ENCODE data around the gene DICER1. TPM values are rescaled to one million over a fixed set of nuclear protein-coding genes. Genes with fewer than 3 reads are reported as not detected.

Gene DICER1
- polyA plus RNA-seq, 1 donor (not counting 4 experiments of a cell fraction or from before 2014, with no cell fraction given), result 31.6 TPM

GRCh38 chr14:95062220-95062619, 95.1 kb downstream of the DICER1 start:
- H3K4me1 ChIP-seq (ENCODE audit: control insufficient read depth, extremely low read depth, insufficient read depth, low read length), result no peaks in the 10 kb centered on the region
- no peak for TF ChIP-seq EZH2 (IDR thresholded peaks at IDR 0.05; ENCODE audit: low read length)
- no peak for TF ChIP-seq CTCF (optimal IDR thresholded peaks at IDR 0.05 in 1 of 3, IDR thresholded peaks at IDR 0.05 in 1 of 3, conservative IDR thresholded peaks at IDR 0.05 in 1 of 3; ENCODE audit: extremely low read depth in 1 of 3, insufficient read depth in 2 of 3, low read length in 3 of 3)
- no peak overlapping the region for H3K4me3 ChIP-seq (ENCODE audit: control insufficient read depth in 2 of 3, extremely low read depth in 1 of 3, insufficient read depth in 2 of 3, low read depth in 1 of 3, low read length in 3 of 3)
- DNase-seq (ENCODE audit: low read depth, low spot score) (no peak), FAIRE-seq (no peak)
- H3K9ac ChIP-seq (ENCODE audit: control insufficient read depth, extremely low read depth, insufficient read depth, low read length), result no peak overlapping the region
- no peaks in the 10 kb centered on the region for H3K36me3 ChIP-seq (ENCODE audit: control insufficient read depth in 2 of 2, extremely low read depth in 1 of 2, insufficient read depth in 2 of 2, low read length in 2 of 2)
- no peak overlapping the region for H3K27ac ChIP-seq (ENCODE audit: control insufficient read depth, insufficient read depth, low read length)
- H2AFZ ChIP-seq (ENCODE audit: control insufficient read depth, low read length), result no peak overlapping the region
- no peaks in the 10 kb centered on the region for H4K20me1 ChIP-seq (ENCODE audit: control insufficient read depth, extremely low read depth, insufficient read depth, low read length)
- peaks cover 8% of the 10 kb centered on the region for H3K27me3 ChIP-seq (ENCODE audit: control insufficient read depth, extremely low read depth, insufficient read depth, low read length)
- H3K4me2 ChIP-seq (ENCODE audit: control insufficient read depth, extremely low read depth, insufficient read depth, low read depth, low read length), result no peak overlapping the region
- no peaks in the 10 kb centered on the region for H3K9me1 ChIP-seq (ENCODE audit: control insufficient read depth, extremely low read depth, insufficient read depth, low read length)
- H3K79me2 ChIP-seq (ENCODE audit: control insufficient read depth, insufficient read depth, low read length), result no peaks in the 10 kb centered on the region
- dilution Hi-C loops (cut with MboI; ENCODE audit: extremely low pct_ligation_motif_present, low sequenced_read_pairs), result no loop called here
- no peaks in the 10 kb centered on the region for H3K9me3 ChIP-seq (ENCODE audit: control insufficient read depth, low read depth, low read length)

DNA sequence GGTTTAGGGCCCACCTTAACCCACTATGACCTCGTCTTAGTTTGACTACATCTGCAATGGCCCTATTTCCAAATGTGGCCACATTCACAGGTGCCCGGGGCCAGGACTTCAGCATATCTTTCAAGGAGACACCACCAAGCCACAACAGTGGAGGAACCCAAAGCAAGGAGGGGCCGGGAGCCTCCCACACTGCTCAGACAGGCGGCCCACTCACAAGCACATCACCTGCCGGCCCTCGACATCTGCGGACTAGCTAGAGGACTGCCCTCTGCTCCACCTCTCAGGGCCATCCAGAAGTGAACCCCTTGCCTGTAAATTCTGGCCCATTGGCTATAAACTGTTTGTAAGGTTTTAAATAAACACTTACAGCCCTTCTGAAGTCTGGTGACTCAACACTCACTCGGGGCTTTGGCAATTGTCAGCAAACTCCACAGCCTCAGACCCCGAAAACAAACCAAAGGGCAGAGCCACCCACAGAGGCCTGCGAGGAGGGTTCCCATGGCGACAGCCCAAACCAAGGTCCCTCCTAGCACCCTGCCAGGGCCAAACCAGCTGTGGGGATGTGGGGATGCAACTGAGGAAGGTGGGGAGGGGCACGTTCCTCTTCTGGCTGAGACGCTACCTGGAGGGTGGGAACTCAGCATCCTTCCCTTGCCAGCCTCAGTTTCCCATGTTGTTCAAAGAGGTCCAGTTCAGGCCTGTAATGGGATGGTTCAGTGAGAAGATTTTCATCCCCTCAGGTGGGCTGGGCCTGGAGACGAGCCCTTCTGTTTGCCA, 95.8 kb downstream of the DICER1 start:
- H3K9me1 ChIP-seq (ENCODE audit: control insufficient read depth, extremely low read depth, insufficient read depth, low read length), result no peaks in the 10 kb centered on the region
- no peak overlapping the region for H3K4me2 ChIP-seq (ENCODE audit: control insufficient read depth, extremely low read depth, insufficient read depth, low read depth, low read length)
- peaks cover 8% of the 10 kb centered on the region for H3K27me3 ChIP-seq (ENCODE audit: control insufficient read depth, extremely low read depth, insufficient read depth, low read length)
- no peak overlapping the region for H2AFZ ChIP-seq (ENCODE audit: control insufficient read depth, low read length)
- FAIRE-seq (no peak), DNase-seq (ENCODE audit: low read depth, low spot score) (no peak)
- H3K36me3 ChIP-seq (ENCODE audit: control insufficient read depth in 2 of 2, extremely low read depth in 1 of 2, insufficient read depth in 2 of 2, low read length in 2 of 2), result no peaks in the 10 kb centered on the region
- no peaks in the 10 kb centered on the region for H3K4me1 ChIP-seq (ENCODE audit: control insufficient read depth, extremely low read depth, insufficient read depth, low read length)
- no peak for TF ChIP-seq CTCF (optimal IDR thresholded peaks at IDR 0.05 in 1 of 3, IDR thresholded peaks at IDR 0.05 in 1 of 3, conservative IDR thresholded peaks at IDR 0.05 in 1 of 3; ENCODE audit: extremely low read depth in 1 of 3, insufficient read depth in 2 of 3, low read length in 3 of 3)
- TF ChIP-seq EZH2 (IDR thresholded peaks at IDR 0.05; ENCODE audit: low read length), result no peak
- H3K9ac ChIP-seq (ENCODE audit: control insufficient read depth, extremely low read depth, insufficient read depth, low read length), result no peak overlapping the region
- dilution Hi-C loops (cut with MboI; ENCODE audit: extremely low pct_ligation_motif_present, low sequenced_read_pairs), result no loop called here
- no peaks in the 10 kb centered on the region for H3K9me3 ChIP-seq (ENCODE audit: control insufficient read depth, low read depth, low read length)
- no peak overlapping the region for H3K4me3 ChIP-seq (ENCODE audit: control insufficient read depth in 2 of 3, extremely low read depth in 1 of 3, insufficient read depth in 2 of 3, low read depth in 1 of 3, low read length in 3 of 3)
- no peak overlapping the region for H3K27ac ChIP-seq (ENCODE audit: control insufficient read depth, insufficient read depth, low read length)
- no peaks in the 10 kb centered on the region for H4K20me1 ChIP-seq (ENCODE audit: control insufficient read depth, extremely low read depth, insufficient read depth, low read length)
- no peaks in the 10 kb centered on the region for H3K79me2 ChIP-seq (ENCODE audit: control insufficient read depth, insufficient read depth, low read length)
